Stimulated activated CD4-positive, alpha-beta T cell treated with anti-CD3 and anti-CD28 coated beads, Interleukin-1b, Interleukin-23, amount 100 ng/mL, for 4 hours (primary cell): Measurements from ENCODE around the gene ARFGAP3.

Experiments
- DNase-seq, 2 donors: peaks; one replicate each; pipeline ENCODE4 v3.0.0-alpha.2; 2020; ENCODE audit warnings: low read depth in 2 of 2

Gene ARFGAP3

DNA sequence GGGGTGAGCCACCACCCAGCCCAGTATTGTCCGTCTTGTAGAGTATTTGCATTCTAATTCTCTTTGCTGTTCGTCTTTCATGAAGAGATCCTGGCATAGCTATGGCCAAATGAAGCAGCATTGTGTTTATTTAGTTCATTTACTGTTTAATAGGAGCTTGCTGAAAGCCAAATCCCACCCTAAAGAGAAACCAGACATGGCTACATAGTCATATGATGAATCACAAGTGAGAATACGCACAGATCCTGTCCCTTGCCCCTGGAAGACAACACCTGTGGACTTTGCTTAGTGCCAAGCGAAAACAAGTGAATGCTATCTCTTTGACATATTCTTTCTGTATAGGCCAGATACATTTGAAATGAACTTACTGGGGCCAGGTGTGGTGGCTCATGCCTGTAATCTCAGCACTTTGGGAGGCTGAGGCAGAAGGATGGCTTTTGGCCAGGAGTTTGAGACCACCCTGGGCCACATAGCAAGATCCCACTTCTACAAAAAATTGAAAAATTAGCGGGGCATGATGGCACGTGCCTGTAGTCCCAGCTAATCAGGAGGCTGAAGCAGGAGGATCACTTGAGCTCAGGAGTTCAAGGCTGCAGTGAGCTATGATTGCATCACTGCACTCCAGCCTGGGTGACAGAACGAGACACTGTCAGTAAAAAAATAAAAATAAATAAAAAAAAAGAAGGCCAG, 5.1 kb upstream of the ARFGAP3 start:
- no peak for DNase-seq

DNA sequence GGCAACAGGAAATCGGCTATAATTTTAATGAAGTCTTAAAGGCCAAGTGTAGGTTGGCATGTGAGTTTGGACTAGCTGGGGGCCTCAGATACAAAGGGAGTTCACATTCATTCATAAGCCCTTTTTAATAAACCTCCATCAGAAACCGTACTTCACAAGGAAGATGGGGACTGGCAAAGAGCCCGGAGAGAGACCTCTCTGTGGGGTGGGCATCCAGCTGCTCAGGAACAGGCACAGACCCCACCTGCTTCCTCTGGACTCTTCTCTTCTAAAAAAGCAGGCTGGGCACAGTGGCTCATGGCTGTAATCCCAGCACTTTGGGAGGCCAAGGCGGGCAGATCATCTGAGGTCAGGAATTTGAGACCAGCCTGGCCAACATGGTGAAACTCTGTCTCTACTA, 3.9 kb upstream of the ARFGAP3 start:
- DNase-seq: no peak

DNA sequence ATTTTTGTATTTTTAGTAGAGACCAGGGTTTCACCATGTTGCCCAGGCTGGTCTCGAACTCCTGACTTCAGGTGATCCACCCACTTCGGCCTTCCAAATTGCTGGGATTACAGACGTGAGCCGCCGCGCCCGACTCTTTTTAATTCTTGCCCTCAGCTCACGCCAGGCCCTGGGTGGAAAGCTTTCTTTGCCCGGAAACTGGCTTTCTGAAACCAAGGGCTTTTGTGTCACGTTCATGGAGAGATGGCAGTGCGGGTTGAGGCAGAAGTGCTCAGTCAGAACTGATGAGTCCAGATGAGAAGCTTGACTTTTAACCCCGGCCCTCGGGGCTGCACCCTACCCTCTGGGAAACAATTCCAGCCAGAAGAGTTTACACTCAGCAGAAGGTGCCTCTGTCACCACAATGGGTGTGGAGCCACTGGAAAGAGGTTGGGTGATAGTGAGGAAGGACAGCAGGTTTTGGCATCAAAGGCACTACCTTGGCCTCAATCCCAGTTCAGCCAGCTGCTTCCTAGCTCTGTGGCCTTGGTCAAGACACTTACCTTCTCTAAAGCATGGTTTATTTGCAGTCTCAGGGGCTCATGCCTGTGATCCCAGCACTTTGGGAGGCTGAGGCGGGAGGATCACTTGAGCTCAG, 890 bp upstream of the ARFGAP3 start:
- no peak for DNase-seq

DNA sequence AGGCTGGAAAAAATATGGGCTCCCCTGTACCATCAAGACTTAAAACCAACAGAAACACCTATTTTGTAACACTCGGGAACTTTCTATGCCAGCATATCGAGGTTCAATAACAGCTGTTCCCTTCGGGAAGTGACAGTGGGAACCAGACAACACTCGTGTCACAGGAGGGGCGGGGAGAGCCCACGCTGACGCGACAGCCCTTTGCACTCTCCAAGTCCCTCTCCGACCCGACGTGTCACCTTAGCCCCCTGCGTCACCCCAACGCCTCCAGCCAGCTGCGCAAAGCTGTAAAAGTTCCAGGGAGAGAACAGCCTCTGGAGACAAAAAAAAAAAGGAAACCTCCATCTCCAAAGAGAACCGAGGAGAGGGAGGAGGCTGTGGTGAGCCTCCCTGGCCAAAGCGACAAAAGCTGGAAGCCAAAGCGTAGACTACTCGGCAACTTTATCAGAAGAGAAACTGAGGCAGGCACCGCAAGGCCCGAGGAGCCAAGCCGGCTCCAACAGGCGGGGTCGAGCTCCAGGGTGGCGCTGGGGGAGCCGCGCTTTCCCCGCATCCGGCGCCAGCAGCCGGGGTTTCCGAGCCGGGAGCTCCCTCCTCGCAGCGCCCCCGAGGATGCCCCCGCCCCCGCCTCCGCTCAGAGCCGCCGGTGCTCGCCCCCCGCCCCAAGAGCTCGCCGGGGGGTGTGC, 751 bp downstream of the ARFGAP3 start:
- DNase-seq: peak; percentile 37

DNA sequence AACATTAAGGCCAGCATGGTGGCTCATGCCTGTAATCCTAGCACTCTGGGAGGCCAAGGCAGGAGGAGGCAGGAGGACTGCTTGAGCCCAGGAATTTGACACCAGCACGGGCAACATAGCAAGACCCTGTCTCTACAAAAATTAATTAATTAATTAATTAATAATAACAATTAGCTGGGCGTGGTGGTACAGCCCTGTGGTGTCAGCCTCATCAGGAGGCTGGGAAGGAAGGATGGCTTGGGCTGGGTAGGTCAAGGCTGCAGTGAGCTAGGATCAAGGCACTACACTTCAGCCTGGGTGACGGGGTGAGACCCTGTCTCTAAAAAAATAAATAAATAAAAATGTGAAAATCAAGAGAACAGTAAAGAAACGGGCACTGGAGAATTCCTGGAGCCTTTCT, 1.4 kb downstream of the ARFGAP3 start:
- DNase-seq: no peak

DNA sequence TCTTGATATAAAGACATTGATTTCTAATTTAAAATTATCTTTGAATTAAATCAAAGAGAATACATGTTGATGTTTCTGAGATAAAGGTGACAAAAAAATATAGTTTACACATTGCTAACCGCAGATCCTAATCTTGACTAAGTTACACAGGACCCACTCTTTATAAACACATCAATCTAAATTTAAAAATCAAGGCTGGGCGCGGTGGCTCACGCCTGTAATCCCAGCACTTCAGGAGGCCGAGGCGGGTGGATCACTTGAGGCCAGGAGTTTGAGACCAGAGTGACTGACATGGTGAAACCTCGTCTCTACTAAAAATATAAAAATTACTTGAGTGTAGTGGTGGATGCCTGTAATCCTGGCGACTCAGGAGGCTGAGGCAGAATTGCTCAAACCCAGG, 1.9 kb downstream of the ARFGAP3 start:
- DNase-seq: no peak

DNA sequence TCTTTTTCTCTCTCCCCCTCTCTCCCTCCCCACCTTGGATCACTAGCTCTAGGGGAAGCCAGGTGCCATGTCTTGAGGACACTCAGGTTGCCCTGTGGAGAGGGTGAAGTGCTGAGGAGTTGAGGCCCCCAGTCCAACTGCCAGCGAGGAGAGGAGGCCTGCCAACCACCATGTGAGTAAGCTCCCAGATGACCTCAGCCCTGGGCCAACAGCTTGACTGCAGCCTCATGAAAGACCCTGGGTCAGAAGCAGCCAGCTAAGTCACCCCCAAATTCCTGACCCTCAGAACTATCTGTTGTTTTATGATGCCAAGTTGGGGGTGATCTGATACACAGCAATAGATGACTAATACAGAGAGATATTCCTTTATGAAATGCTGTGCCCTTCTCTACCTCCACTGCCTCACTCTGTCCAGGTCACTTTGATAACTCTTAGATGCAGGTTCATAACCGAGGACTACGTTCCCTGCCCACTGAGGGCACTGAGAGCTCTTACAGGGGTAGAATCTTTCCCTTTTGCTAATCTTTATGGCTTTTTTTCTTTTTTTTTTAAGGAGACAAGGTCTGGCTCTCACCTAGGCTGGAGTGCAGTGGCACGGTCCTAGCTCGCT, 8.0 kb downstream of the ARFGAP3 start:
- DNase-seq: no peak

DNA sequence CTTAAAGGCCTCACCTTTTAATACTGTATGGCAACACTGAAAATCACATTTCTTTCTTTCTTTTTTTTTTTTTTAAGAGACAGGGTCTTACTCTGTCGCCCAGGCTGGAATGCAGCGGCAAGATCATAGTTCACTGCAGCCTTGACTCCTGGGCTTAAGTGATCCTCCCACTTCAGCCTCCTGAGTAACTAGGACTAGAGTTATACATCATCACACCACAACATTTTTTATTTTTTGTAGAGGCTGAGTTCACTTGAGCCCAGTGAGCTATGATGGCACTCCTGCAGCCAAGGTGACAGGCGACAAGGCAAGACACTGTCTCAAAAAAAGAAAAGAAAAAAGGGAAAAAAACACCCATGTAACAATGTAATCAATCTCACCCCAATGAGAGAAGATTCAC, 10.0 kb downstream of the ARFGAP3 start:
- DNase-seq: no peak

DNA sequence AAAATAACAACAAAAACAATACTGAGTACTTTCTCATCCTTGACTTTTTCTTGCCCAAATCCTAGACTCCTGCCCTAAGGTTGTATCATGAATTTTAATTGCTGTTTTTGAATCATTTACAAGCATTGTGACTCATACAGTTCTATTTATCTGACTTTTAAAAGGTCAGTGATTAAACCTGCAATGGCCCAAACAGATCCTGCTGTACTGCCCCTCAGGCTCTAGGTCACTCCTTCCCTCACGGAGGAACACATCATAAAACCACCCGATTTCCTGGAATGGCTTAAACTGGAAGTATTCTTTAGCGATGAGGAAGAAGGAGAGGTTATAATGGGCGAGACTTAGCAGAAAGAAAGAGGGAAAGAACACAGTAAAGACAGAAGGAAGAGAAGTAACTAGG, 12.3 kb downstream of the ARFGAP3 start:
- no peak for DNase-seq

DNA sequence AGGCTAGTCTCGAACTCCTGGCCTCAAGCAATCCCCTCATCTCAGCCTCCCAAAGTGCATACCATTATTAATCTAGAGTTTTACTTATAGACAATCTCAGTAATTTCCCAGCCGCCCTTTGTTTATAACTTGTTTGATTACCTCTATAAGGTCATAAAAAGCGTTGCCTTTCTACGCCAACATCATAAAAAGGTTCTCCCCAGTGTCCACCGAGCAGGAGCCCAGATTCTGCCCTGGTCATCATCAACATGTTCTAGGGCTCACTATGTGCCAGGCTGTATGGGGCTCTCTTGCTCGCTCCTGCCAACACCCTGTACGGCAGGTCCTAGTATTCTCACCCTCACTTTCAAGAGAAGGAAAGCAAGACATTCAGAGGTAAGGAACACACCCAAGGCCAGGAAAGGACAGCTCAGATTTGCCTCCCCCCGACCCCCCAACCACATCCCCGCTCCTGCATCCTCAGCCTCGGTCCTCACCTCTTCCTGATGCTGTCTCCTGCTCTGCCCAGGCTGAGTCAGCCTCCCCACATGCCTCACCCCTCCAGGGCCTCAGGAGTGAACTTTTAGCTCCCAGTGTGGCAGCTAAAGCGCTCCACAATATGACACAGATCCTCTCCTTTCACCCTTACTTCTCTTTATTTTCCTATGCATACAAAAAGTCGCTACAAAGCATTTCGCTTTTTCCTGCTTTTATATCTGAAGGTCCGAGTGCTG, 14.3 kb downstream of the ARFGAP3 start:
- no peak for DNase-seq

DNA sequence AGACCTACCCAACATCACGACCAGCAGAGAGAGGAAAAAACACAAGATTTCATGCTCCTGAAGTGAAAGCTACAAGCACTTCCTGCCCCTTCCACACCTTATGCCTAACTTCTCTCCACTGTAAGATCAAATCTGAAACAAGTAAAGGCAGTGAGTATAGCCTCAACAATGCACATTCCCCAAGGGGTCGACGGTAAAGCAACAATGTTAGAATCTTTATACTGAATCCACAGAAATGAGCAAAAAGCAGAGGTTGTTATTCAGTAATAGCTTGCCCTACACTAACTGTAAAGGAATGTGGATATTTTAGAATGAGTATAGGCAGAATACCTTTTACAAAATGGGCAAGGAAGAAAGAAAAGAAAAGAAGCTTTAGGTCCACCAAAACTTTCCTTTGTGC, 15.6 kb downstream of the ARFGAP3 start:
- no peak for DNase-seq

DNA sequence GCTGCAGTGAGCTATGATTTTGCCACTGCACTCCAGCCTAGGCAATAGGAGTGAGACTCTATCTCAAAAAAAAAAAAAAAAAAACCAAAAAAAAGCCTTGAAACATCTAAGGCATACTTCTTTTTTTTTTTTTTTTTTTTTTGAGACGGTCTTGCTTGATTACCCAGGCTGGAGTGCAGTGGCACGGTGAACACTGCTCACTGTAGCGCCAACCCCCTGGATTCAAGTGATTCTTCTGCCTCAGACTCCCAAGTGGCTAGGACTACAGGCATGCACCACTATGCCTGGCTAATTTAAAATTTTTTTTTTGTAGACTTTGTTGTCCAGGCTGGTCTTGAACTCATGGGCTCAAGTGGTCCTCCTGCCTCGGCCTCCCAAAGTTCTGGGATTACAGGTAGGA, 19.5 kb downstream of the ARFGAP3 start:
- DNase-seq: no peak

DNA sequence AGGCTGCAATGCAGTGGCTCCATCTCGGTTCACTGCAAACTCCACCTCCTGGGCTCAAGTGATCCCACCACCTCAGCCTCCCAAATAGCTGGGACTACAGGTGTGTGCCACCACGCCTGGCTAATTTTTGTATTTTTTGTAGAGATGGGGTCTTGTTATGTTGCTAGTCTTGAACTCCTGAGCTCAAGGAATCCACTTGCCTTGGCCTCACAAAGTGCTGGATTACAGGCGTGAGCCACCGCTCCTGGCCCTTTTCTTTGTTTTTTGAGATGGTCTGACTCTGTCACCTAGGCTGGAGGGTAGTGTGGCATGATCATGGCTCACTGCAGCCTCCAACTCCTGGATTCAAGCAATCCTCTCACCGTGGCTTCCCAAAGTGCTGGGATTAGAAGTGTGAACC, 21.0 kb downstream of the ARFGAP3 start:
- DNase-seq: no peak

DNA sequence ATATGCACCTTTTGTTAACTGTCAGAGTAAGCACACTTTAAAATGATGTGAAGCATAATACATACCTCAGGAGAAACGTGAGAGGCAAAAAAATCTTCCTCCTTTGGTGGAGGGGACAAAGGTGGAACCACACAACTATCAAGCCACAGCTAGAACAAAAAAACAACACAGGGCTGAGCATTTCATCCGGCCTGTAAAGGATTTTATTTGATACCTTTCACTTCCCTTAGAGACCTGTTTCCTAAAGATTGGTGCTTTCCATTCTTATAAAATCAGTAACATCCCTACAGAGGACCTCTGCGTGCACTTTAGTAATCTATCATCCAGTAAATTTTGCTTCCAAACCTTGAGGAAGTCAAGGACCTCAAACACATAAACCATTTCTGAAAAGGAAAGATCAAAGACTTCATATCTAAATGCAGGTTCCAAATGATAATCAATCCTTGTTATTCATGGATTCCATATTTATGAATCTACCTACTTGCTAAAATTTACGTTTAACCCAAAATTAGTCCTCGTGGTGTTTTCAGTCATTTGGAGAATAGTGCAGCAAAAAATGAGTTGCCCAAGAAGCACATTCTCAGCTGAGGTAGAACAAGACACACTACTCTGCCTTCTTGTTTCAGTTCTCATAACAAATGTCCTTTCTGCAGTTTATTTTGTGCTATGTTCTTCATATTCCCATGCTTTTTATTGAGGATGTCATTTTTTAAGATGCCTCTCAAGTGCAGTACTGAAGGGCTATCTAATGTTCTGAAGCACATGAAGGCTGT, 22.7 kb downstream of the ARFGAP3 start:
- DNase-seq: no peak

DNA sequence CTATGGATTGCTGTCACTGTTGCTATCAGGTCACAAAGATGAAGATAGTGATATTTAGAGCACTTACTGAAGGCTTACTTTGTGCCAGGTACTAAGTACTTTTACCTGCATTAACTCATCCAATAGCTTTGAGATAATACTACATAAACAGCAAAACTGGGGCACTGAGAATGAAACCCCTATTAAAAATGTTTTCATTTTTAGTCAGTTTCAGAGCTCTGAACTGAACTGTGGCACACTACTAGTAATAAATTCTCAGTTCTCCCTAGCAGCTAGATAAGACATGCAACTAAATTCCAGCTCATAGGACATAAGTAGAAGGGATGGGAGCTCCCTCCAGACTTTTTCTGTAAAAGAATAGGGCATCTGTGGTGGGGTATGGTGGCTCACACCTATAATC, 24.0 kb downstream of the ARFGAP3 start:
- no peak for DNase-seq

DNA sequence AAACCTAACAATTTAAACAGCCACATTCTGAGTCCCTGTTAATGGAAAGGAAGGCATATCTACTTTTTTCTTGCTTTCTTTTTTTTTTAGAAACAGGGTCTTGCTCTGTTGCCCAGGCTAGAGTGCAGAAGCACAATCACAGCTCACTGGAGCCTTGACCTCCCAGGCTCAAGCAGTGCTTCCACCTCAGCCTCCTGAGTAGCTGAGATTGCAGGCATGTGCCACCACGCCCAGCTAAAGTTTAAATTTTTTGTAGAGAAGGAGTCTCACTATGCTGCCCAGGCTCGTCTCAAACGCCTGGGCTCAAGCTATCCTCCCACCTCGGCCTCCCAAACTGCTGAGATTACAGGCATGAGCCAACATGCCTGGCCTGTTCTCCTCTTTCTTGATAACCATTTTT, 25.4 kb downstream of the ARFGAP3 start:
- DNase-seq: no peak

DNA sequence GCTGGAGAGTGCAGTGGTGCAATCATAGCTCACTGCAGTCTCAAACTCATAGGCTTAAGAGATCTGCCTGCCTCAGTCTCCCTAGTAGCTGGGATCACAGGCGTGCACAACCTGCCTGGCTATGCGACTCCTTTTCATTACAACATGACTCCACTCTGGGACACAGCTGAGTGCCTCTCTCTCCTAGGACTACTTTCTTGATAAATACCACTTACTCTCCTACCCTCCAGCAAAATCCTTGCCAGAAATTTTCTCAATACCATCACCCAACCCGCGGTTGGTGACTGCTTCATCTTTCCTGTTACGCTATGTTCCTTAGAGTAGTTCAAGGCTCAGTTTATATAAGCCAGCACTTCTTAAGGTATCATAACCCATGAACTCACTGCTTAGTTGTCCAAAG, 26.9 kb downstream of the ARFGAP3 start:
- DNase-seq: no peak

DNA sequence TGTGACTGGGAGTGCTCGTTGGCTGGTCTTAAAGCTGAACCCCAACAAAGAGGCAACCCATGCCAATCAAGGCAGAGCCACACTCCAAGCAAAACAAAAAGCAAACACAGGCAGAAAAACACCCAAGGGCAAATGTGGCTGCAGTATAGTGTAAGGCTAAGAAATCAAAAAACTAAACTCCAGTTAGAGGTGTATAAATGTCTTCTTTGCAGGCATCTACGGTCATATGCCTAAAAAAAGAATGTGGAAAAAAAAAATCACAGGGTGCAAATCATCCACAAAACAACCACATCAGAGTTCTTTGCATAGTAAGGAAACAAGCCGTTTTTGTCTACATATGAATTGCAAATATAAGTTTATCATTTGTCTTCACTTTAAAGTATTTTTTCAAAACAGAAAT, 27.8 kb downstream of the ARFGAP3 start:
- DNase-seq: no peak

DNA sequence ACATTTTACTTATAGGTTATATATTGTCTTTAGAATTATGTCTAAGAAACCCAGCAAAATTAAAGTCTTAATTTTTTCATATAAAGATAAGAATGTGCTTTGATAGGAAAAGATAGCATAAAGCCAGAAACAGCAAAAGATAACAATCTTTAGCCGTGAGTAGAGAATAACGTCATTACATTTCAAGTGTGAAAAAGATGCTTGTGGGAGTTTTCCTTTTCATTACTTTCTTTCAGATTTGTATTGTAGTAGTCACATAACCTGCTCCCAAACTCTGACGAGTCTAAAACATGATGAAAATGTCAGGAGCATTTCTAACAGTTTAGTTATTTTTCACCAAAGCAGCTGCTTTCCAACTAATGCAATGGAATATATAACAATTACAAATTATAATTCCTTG, 31.3 kb downstream of the ARFGAP3 start:
- no peak for DNase-seq

DNA sequence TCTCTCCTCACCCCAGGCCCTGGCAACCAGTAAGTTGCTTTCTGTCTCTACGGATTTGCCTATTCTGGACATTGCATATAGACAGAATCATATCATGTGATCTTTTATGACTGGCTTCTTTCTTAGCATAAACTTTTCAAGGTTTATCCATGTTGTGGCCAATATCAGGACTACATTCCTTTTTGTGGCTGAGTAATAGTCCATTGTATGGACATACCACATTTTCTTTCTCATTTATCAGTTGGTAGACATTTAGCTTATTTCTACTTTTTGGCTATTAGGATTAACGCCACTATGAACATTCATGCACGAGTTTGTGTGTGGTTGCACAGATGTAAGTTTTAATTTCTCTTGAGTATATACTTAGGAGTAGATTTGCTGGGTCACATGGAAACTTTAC, 35.7 kb downstream of the ARFGAP3 start:
- DNase-seq: no peak

DNA sequence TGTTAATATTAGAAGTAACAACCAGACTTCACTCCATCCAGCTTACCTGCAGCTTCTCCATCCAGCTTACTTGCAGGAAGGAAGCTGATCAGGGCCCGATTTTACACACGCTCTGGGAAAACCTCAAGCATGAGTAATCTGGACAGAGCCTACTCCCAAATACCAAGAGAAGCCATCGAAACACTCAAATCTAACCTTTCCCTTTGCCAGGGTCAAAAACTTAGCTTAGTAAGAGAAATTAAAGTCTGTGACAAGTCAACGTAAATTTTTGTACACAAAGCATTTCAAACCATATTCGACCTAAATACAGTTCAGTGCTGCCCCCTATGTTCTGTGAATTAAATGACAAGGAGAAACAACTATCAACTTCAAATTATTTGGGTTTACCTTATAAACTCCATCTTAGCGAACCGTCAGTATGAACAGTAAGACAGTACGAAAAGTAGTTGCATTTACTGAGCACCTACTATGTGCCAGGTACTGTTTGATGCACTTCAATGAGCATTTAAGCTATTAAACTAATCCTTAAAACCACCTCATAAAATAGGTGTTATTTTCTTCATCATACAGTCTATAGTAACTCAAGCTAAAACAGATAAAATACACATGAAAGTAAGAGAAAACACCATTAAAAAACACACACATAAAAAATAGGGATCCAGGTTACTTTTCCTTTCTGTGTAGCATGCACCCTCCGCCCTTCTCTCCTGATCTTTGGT, 36.9 kb downstream of the ARFGAP3 start:
- DNase-seq: no peak
